NCI-H510A (cell line): Measurements from ENCODE around the gene RNF10.
"Not testable (repeated sequence)": the region's sequence is repeated elsewhere in the genome, so short reads cannot be mapped to it uniquely, and the experiment has no call there.

Experiments
- DNase-seq: peaks from one replicate; lab custom pipeline; 2025; lab: John Stamatoyannopoulos, UW

Gene RNF10

GRCh38 chr12:120580787-120581723 is 46.9 kb downstream of the RNF10 start, which contains the start of gene POP5:
TSS of gene POP5 (minus strand) at chr12:120581402. CDS start at chr12:120581362, 40 bp downstream.
- DNase-seq, result peak; percentile 99

GRCh38 chr12:120581998-120582397 is 47.8 kb downstream of the RNF10 start:
- DNase-seq, result no peak

GRCh38 chr12:120583478-120584030 is 49.4 kb downstream of the RNF10 start:
- DNase-seq, result peak; percentile 50

GRCh38 chr12:120584343-120585149 is 50.4 kb downstream of the RNF10 start:
- peak; percentile 59 for DNase-seq

GRCh38 chr12:120586206-120586605 is 52.0 kb downstream of the RNF10 start:
- no peak for DNase-seq

- DNase-seq, result no peak
These were observed 52.7 kb downstream of the RNF10 start for GRCh38 chr12:120586860-120587259.

GRCh38 chr12:120588371-120588770 is 54.2 kb downstream of the RNF10 start:
- no peak for DNase-seq

- no peak for DNase-seq
These were observed 55.1 kb downstream of the RNF10 start for GRCh38 chr12:120588948-120589930.

GRCh38 chr12:120590741-120591407 is 56.7 kb downstream of the RNF10 start:
- no peak for DNase-seq

- no peak for DNase-seq
These were observed 58.2 kb downstream of the RNF10 start for GRCh38 chr12:120592121-120593049.

GRCh38 chr12:120596901-120597300 is 62.7 kb downstream of the RNF10 start:
- DNase-seq, result no peak

- DNase-seq, result no peak
These were observed 63.7 kb downstream of the RNF10 start for GRCh38 chr12:120597861-120598260.

- DNase-seq, result no peak
These were observed 64.7 kb downstream of the RNF10 start for GRCh38 chr12:120598674-120599463.

GRCh38 chr12:120599672-120600552 is 65.8 kb downstream of the RNF10 start:
- no peak for DNase-seq

GRCh38 chr12:120602416-120602815 is 68.3 kb downstream of the RNF10 start:
- DNase-seq, result not testable (repeated sequence)

GRCh38 chr12:120610560-120610959 is 76.4 kb downstream of the RNF10 start:
- no peak for DNase-seq

GRCh38 chr12:120611534-120611933 is 77.4 kb downstream of the RNF10 start:
- not testable (repeated sequence) for DNase-seq

- DNase-seq, result no peak
These were observed 80.7 kb downstream of the RNF10 start for GRCh38 chr12:120614848-120615247.
